SK-N-SH (cell line): ENCODE measurements around the gene RGL4.

Source experiments
- CTCF ChIP-seq: fragments of 200-600 bp; sonication (generic); IDR thresholded peaks from 2 replicates; pipeline ENCODE4 v1.6.1; 2017; ENCODE audit warnings: antibody characterized with exemption, mild to moderate bottlenecking, moderate library complexity
- EP300 ChIP-seq, 2 experiments: IDR thresholded peaks; 2 replicates each; pipeline versions ENCODE4 v1.4.0 to v1.6.1; 2012; ENCODE audit warnings: borderline replicate concordance in 1 of 2, low read depth in 1 of 2, low read length in 1 of 2
- RCOR1 ChIP-seq: fragments of 150-350 bp; IDR thresholded peaks from 2 replicates; pipeline ENCODE4 v1.6.1; 2017; ENCODE audit warnings: antibody characterized with exemption, low read length
- SMC3 ChIP-seq: IDR thresholded peaks from 2 replicates; pipeline ENCODE4 v1.6.1; 2012; ENCODE audit warnings: low read depth, low read length, improper control_type of control experiment

GRCh38 chr22:23742505-23743264 lies 51.9 kb downstream of the RGL4 start:
- TF ChIP-seq RCOR1 (no peak), EP300 (IDR thresholded peaks at IDR 0.05; ENCODE audit: borderline replicate concordance in 1 of 2, low read depth in 1 of 2, low read length in 1 of 2) (no peak), CTCF (no peak), SMC3 (no peak)
